CD4-positive, alpha-beta T cell treated with Interleukin-4 for 1 hour (primary cell): ENCODE results near the gene MGAT2.
"Not testable (repeated sequence)": the region's sequence is repeated elsewhere in the genome, so short reads cannot be mapped to it uniquely, and the experiment has no call there.

Source experiments
- DNase-seq, 2 donors: peaks; one replicate each; pipeline ENCODE4 v3.0.0-alpha.2; 2020 to 2022

Gene MGAT2

DNA sequence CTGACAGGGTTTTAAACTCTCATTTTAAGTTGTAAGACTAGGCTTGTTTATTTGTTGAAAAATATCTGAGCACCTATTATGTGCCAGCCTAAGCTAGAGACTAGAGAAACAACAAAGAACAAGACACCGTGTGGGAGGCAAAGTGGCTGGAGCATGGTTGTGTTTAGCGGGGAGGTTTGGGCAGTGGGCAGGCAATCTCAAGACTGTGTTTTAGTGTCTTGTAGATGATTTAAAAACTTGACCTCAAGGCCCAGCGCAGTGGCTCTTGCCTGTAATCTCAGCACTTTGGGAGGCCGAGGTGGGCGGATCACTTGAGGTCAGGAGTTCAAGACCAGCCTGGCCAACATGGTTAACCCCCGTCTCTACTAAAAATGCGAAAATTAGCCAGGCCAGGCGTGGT is 7.9 kb upstream of the MGAT2 start:
- DNase-seq = no peak

DNA sequence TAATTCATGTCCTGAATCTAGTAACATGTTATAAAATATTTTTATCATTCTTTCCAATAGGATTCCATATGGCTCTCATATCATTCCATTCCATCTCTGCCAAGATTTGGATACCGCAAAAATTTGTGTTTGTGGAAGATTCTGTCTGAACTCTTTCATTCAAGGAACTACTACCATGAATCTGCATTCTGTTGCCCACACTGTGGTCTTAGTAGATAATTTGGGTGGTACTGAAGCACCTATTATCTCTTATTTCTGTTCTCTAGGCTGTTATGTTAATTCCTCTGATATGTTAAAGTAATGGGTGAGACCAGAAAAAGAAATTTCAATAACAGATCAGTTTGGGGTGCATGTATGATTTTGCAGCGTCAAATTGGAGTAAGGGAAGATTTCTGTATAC is 6.4 kb upstream of the MGAT2 start:
- no peak for DNase-seq

DNA sequence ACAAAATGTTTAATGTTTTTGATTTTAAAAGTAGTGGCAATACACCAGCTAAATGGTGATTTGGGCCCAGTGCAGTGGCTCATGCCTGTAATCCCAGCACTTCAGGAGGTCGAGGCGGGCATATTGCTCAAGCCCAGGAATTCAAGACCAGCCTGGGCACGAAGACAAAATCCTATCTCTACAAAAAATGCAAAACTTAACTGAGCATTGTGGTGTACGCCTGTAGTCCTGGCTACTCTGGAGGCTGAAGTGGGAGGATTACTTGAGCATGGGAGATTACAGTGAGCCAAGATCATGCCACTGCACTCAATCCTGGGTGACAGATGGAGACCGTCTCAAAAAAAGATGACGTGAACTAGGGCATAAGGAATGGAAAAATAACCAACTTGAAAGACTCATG is 4.8 kb upstream of the MGAT2 start:
- DNase-seq = no peak

DNA sequence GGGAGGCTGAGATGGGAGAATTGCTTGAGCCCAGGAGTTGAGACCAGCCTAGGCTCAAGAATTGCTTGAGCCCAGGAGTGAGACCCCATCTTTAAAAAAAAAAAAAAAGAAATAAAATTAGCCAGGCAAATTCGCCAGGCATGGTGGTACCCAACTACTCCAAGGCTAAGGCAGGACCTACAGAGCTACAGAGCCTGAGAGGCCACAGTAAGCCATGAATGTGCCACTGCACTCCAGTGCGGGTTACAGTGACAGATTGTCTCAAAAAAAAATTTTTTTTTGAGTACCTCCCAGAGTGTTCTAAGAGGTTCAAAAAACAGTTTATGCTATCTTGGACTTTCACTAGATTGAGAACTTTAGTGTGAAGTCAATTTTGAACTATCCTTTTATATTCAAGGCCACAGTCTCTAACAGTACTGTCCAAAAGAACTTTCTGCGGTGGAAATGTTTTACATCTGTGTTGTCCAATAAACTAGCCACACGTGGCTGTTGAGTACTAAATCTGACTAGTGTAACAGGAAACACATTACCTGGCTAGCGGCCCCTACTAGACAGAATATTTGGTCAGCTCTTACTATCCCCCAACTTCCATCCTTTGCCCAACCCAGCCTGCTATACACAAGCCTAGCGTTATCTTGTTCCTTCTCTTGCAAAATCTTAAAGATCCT is 2.6 kb upstream of the MGAT2 start:
- no peak for DNase-seq

DNA sequence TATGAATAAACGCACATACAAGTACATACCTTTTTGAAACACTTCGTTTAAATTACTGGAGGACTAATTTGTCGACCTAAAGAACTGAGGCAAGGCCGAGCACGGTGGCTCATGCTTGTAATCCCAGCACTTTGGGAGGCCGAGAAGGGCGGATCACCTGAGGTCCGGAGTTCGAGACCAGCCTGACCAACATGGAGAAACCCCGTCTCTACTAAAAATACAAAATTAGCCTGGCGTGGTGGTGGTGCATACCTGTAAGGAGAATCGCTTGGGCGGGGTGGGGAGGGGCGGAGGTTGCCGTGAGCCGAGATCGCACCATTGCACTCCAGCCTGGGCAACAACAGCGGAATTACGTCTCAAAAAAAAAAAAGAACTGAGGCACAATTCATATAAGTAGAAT is 1.3 kb upstream of the MGAT2 start:
- DNase-seq = not testable (repeated sequence)

DNA sequence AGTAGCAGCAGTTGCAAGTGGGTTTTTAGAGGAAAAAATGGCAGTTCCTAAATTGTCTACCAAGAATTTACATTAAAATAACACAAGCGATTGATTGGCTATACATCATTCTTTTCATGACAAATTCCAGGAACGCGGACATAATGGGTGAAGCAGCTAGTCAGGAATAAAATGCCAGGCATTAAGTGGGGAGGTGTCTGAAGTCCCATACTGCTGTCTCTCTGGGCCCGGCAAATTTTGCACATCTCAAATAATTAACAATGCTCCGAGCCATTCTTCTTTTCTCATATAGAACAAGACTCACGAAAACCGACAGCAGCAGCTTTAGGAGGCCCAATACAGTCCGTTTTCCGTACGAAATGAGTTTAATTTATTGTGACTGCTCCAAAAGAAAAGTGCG is 869 bp upstream of the MGAT2 start:
- no peak for DNase-seq

DNA sequence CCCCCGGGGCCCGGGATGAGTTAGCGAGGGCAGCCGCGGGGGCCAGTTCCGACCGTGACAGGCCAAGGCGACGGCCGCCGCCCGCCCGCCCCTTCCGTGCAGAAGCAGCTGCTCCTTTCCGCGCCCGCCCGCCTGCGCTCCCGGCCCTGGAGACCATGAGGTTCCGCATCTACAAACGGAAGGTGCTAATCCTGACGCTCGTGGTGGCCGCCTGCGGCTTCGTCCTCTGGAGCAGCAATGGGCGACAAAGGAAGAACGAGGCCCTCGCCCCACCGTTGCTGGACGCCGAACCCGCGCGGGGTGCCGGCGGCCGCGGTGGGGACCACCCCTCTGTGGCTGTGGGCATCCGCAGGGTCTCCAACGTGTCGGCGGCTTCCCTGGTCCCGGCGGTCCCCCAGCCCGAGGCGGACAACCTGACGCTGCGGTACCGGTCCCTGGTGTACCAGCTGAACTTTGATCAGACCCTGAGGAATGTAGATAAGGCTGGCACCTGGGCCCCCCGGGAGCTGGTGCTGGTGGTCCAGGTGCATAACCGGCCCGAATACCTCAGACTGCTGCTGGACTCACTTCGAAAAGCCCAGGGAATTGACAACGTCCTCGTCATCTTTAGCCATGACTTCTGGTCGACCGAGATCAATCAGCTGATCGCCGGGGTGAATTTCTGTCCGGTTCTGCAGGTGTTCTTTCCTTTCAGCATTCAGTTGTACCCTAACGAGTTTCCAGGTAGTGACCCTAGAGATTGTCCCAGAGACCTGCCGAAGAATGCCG is 699 bp downstream of the MGAT2 start:
- peak in 1 of 2 donors; percentile 74 for DNase-seq

DNA sequence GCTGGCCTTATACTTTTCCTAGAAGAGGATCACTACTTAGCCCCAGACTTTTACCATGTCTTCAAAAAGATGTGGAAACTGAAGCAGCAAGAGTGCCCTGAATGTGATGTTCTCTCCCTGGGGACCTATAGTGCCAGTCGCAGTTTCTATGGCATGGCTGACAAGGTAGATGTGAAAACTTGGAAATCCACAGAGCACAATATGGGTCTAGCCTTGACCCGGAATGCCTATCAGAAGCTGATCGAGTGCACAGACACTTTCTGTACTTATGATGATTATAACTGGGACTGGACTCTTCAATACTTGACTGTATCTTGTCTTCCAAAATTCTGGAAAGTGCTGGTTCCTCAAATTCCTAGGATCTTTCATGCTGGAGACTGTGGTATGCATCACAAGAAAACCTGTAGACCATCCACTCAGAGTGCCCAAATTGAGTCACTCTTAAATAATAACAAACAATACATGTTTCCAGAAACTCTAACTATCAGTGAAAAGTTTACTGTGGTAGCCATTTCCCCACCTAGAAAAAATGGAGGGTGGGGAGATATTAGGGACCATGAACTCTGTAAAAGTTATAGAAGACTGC is 1.5 kb downstream of the MGAT2 start:
- no peak for DNase-seq

DNA sequence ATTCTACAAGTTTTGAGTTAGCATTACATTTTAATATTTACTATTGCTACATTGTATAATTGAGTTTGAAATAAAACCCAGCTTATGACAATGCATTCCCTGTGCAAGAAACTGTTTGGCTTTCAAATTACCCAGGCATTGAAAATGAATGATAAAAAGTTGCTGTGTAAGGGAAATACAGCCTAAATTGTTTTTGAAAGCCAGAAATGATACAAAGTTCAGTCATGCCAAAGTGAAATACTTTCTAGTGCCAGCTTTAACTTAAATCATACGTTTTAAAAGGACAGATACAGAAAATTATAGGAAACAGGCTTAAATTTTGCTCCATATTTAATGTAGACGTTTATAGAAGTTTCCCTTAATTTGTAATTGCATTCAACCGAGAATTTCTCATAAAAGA is 2.8 kb downstream of the MGAT2 start:
- DNase-seq = no peak

DNA sequence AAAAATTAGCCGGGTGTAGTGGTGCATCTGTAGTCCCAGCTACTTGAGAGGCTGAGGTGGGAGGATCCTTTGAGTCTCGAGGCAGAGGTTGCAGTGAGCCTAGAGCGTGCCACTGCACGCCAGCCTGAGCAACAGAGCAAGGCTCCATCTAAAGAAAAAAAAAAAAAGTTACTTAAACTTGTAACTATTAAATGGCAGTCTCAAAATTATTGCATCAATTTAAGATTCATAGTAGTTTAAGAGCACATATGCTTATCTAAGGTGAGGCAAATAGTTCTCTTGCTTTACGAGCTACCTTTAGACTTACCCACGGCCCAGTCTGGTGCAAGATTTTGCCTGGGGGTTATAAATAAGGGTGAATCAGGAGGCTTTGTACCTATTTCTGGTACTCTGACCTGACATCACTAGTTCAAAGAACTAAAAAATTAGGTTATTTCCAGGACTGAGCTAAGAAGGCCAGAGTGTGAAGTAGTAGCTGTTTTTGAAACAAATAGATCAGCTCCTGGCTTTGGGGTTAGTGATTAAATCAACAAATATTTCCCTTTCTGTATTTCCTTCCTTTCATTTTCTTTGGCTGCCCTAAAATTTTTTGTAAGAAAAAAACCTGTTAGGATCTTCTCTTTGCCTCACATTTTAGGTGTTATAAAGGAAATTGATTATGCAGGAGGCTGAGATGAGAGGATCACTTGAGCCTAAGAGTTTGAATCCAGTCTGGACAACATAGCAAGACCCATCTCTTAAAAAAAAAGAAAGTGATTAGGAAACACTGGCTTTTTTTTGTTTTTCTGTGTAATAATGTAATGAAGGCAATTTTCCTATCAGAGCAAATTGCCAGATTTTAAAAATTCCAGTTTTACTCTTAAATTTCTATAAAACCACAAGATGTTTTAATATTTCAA is 3.6 kb downstream of the MGAT2 start:
- DNase-seq = peak in 1 of 2 donors; percentile 77

DNA sequence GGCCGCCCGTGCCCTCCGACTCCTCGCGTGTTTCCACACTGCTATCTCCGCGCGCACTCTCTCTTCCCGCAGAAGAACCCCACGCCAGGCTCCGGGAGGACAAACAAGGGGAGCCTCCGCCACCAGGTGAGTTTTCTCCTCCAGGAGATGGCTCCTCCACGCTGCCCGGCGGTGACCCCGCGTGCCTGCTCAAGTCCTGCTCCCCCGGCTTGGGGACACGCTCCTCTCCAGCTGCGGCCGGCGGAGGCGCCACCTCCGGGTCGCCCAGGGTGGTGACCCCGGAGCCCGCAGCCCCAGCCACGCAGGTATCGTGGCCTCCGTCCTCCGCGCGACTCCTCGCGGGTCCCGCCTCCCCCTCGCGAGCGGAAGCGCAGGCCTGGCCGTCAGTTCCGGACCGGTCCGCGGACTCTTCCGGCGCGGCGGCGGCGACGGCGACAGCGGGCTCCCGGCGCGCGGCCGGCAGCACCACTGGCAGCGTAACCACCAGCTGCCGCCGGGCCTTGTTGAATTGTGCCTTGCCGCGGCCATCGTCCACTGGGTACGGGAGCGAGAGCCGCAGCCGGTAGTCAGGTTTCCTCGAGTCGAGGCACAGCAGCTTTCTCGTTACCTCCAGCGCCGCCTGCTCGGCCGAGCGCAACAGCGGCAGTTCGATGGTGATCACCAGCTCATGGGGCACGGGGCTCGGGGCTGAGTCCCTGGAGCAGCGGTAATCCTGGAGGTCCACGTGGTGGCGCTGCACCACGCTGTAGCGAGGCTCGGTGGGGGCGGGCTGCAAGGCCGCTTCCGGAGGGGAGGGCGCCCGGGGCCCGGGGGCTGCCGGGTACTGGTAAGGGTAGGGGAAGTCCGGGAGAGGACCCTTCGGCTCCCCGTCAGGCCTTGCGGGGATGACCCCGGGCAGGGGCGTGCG is 13.3 kb downstream of the MGAT2 start:
- peak; percentile 95 for DNase-seq

DNA sequence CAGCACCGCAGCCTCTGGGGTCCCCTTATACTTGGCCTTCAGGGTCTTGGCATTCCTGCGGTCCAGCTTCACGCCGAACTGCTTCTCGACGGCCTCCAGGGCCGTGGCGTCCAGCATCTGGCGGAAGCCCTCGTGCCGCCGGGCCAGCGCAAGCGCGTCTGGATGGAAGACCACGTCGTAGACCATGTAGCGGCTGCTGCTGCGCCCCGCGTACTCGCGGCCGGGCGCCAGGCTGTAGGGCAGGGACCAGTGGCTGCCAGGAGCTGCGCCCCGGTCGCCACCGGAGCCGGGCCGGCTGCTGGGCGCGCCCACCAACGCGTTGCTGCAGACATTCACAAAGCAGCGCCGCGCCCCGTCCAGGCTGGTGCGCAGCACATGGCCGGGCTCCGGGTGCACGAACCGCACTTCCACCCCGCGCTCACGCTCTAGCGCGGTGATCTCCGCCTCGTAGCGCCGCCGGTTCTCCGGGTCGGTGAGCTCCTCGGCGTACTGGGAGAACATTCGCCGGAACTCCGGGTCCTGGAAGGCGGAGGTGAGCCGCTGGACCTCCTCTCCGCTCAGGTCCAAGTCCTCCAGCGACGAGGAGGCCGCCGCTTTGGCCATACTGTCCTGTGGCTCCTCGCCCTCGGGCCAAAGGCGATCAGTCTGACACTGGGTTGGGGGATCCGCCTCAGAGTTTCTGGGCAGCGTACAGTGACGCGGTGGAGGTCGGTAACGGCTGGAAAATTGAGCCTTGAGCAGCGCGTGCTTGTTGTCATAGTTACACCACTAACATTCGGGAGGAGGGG is 14.1 kb downstream of the MGAT2 start, which contains the start of gene DNAAF2:
DNAAF2 (minus strand) TSS at position 698 of the 788 bp plus-strand sequence; CDS start at position 603, 95 bp downstream.
- DNase-seq = peak; percentile 76 to 82

DNA sequence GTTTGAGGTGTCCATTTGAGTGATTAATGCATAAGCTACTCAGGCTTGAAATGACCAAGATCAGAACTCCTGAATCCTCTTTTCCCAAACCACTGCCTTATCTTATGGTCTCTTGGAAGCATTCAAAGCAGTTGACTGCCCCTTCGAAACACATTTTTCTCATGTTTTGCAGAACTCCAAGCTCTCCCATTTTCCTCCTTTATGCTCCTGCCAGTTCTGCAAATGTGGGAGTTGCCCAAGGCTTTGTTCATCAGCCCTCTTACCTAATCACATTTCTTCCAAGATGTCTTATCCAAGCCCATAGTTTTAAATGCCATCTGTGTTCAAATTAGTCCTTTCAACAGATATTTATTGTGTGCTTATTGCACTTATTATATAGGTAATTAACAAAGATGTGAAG is 16.3 kb downstream of the MGAT2 start:
- DNase-seq = no peak

DNA sequence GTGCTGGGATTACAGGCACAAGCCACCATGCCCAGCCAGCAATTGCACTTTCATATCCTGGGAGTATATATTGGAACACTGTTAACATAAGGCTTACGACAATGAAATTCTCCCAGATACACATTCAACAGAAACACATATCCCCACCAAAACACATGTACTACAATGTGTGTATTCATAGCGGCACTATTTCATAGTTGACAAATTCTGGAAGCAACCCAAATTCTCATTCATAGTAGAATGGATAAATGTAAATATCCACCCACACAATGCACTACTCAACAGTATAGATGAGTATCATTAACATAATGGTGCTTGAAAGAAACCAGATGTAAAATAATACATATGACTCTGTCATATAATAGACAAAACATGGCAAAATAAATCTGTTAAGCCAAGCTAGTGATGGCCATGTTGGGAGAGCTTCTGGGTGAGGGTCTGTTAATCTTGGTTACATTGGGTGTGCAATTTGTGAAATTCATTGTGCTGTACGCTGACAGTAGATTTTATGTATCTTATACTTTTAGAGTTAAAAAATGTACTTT is 17.0 kb downstream of the MGAT2 start:
- no peak for DNase-seq

DNA sequence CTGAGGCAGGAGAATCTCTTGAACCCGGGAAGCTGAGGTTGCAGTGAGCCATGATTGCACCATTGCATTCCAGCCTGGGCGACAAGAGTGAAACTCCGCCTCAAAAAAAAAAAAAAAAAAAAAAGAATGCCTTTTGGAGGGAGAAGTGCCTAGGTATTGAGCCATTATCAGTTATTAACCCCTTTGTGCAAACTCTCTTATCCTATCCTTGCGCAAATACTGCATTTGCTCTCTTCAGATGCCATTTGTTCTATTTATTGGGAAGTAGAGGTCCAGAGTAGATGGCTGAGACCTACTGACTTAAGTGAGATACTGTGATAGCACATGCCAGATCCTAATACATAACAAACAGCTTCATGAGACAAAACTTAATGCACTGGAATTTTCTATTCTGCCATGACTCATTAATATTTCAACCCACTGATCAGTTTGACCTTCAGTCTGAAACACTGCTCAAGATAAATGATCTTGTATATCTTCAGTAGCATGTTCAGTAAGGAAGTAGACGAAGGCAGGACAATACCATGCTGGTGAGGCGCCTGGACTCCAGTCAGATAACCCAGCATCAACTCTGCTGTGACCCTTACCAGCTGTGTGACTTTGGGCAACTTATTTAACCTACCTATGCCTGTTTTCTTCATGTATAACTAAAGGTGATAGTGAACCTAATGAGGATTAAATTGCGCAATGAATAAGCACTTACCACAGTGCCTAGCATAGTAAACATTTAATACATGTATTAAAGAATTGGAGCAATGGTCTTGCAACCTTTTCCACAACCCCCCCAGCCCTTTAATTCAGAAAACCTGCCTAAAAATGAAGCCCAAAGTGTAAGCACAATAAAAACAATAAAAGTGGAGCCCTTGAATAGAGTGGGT is 20.2 kb downstream of the MGAT2 start:
- DNase-seq = no peak

DNA sequence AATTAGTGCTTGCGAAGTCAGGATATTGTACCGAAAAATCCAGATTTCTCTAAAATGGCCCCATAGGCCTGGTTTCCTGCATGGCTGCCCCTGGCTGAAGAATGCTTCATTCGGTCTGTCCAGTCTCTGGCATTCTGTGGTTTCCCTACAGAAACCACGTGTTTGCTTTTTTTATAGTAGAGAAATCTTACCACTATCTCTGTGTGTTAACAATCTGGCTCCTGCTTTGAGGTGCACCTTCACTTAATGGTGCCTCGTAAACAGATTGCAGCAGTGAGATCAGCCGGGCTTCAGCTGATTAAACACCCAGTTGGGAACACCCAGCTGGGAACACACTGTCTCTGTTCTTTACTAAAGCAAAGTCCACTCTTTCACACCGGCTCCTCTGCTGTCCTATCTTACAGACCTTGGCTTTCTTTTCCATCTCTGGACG is 21.1 kb downstream of the MGAT2 start:
- no peak for DNase-seq

DNA sequence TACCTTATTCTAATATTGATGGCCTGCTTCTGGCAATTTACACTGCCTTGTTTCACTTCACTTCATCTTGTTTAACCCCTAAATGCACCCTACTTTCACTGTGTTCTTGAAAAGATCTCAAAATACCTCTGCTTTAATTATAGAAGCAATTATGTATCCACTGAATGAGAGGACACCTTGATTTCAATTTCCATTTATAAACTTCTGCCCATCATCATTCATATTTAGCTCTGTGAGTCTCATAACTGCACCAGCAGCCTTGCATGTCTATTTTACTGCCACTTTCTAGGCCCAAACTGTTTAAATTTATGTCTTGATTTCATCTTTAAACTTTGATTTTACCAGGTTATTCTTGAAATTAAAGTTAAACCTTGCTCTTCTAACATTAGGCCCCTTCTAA is 21.6 kb downstream of the MGAT2 start:
- no peak for DNase-seq

DNA sequence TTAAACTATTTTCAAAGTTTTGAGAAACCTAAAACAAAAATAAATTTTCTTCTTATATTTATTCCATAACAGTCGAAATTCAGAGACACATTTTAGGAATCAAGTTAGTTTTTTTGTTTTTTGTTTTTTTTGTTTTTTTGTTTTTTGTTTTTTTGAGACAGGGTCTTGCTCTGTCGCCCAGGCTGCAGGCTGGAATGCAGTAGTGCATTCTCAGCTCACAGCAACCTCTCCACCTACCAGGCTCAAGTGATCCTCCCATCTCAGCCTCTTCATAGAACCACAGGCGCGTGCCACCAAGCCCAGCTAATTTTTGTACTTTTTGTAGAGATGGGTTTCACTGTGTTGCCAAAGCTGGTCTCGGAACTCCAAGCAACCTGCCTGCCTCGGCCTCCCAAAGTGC is 32.9 kb downstream of the MGAT2 start:
- DNase-seq = no peak

DNA sequence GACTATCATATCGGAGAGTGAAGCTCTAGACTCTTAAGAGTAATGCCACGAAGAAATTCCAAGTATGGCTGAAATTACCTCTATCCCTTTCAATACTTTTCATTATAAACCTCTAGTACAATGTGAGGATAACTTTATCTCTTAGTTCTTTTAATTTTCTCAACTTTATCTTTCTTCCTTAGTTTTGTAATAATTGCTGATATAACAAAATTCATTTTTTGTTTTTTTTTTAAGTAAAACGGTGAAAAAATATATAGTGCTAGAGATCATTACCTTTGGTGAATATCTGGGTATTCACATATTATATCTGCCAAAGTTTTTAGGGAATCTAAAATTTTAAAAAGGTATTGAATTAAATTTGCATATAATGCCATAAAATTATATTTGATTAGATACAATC is 33.9 kb downstream of the MGAT2 start:
- no peak for DNase-seq

DNA sequence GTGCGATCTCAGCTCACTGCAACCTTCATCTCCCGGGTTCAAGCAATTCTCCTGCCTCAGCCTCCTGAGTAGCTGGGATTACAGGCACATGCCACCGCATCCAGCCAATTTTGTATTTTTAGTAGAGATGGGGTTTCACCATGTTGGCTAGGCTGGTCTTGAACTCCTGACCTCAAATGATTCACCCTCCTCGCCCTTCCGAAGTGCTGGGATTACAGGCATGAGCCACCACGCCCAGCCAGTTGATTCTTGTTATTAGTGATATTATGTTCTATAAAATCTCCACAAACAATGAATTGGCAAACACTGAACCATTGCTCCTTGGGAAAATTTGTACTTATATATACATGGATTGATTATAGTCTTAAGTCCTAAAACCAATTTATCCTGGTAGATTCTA is 36.9 kb downstream of the MGAT2 start:
- DNase-seq = not testable (repeated sequence)
